ENCODE measurements around the gene PPP1R8.
A peak's percentile ranks its signal among the peaks of the same experiment; 100 is the strongest.
"Not testable (repeated sequence)": the region's sequence is repeated elsewhere in the genome, so short reads cannot be mapped to it uniquely, and the experiment has no call there.

Gene PPP1R8

DNA sequence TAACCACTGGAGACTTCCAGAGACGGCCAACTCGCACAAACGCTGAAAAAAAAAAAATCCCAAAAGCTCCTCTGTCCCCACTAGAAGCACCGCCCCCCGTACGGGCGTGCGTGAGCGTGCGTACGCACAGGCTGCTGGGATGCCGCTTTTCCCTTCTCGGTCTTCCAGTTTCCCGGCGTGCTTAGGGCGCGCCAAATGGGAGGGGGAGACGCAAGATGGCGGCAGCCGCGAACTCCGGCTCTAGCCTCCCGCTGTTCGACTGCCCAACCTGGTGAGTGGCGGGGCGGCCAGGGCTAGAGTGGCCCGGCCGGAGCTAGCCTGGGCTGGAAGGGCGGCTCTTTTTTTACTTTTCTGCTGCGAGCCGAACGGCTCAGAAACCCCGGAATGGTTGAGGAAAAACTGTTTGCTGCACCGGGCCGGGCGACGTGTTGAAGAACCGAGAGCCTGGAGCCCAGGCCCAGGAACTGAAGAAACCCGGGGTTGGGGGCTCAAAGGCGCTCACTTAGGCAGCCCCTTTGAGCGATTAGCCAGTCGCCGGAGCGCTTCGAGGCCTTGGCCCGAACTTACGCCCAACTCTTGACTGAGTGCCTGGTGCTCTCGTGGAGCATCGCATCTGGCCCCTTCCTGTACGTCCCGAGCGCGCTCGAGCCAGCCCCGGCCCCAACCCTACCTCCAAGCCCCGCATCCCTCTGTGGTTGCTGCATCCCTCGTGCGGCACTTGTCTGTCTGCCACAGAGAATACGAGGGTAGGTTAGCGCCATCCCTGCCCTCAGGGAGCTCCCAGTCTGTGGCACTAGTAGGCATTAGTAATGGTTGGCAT lies at the start of gene PPP1R8:
TSS of gene PPP1R8 (plus strand) at position 162 of the 820 bp plus-strand sequence. CDS start at position 216, 54 bp downstream.
- peak; percentile 43 for DNase-seq

DNA sequence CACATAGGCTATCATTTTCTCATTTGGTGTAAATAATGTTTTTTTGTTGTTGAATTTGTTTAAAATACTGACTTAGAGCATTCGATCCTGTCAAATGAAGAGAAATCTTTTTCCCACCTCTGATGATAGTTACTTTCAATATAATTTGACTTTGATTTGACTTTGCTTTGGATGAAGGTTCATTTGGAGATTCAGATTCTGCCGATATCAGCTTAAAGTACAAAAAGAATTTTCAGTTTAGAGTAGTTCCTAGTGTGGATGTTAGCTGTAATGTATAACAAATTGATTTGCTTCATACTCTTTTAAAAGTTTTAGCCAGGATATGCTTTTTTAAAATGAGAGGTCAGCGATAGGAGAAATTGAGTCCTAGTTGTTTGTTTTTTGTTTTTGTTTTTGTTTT lies 47.6 kb upstream of the PPP1R8 start:
- no peak for DNase-seq

DNA sequence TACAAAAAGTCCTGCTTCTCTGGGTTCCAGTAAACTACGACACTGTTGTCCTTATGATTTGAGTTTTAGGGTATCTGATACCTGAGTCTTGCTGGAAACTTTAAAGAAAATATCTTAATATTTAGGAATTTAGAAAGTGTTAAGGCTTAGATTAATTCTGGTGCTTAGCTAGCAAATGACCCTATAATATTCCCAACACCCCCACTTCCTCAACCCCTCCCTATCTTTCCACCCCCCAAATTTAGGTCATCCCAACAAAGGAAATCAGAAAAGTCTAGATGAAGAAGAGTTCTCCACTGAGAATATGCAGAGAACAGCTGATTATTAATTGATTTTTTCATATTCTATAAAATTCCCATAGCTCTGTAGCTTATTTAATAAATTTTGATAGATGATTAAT lies 45.9 kb upstream of the PPP1R8 start:
- DNase-seq, result no peak

DNA sequence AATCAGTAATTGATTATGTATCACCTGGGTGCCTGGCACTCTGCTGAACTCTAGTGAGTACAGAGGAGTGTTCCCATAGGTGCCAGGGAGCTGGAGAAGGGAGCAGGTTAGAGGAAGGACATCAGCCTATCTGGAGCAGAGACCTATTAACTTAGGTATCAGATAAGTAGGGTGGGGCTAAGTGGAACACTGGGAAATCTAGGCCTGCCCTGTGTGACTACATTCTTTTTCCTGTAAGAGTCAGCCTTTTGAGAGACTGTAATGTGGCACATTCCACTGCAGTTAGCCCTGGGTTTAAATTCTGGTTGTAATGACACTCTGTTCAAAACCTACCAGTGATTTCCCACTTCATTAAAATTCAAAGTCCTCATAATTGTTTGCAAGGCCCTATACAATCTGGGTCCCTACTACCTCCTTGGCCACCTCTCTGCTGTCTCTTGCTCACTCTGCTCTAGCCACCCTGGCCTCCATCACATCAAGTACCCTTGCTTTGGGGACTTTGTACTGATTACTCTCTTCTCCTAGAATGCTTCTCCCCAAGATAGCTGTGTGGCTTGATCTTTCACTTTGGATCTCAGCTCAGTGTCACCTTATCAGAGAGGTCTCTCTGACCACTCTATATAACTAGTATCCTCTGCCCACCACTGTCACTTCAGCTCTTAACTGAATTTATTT lies 44.7 kb upstream of the PPP1R8 start:
- DNase-seq, result no peak

DNA sequence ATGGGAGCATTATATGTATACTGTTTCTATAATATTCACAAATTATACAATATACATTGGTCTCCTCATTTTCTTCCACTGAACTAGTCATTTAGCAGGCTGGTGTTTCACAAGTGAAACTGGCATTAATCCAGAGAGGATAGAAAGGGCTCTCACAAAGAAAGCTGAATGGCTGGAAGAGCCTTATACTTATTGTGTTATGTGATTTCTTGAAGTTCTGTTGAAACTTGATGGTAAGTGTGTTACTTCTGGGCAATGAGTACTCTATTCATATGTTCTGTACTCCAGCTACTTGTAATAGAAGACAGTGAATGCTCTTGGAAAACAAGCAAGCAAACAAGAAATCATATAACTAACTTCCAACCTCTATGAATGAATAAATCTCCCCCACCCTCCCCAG lies 42.7 kb upstream of the PPP1R8 start:
- no peak for DNase-seq

DNA sequence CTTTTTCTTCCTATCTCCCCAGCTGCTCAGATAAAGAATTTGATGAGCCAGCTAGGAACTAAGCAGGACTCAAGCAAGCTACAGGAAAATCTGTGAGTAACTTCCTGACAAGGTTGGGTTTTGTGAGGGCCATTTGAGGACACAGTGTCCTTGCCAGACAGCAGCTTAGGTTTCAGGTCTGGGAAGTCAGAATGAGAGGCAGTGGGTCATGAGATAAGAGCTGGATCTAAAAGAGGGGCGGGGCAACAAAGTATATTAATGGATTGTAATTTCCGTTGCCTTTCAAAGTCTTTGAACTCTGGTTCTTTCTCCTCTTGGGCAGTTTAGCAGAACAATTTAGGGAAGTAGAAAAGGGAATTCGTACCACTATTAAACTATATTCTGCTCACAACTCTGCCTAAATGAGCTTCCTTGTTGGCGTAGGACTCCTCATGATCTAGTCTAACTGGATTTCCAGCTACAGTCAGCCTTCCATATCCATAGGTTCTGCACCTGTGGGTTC lies 41.0 kb upstream of the PPP1R8 start:
- no peak for DNase-seq

DNA sequence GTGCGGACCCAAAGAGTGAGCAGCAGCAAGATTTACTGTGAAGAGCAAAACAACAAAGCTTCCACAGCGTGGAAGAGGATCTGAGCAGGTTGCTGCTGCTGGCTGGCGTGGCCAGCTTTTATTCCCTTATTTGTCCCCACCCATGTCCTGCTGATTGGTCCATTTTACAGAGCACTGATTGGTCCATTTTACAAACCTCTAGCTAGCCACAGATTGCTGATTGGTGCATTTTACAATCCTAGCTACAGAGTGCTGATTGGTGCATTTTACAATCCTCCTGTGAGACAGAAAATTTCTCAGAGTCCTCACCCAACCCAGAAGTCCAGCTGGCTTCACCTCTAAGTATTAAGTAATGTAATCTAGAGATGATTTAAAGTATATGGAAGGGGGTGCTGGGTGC lies 40.3 kb upstream of the PPP1R8 start:
- not testable (repeated sequence) for DNase-seq

DNA sequence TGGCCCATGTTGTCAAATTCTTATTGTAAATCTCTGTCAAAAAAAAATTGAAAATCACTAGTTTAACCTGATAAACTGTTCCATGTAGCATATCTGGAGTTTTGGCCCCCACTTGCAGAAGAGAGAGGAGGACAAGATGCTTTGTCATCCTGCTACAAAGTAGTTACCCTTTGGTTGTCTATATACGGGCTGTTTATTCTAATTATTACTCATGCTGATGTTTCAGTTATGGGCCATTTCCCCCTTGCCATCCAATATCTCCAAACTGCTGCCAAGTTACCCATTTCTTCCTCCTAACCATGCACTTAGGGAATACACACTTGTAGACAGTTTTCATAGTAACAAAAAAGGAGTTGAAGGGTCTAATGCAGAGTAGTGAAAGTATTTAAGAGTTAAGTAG lies 35.0 kb upstream of the PPP1R8 start:
- DNase-seq, result no peak

DNA sequence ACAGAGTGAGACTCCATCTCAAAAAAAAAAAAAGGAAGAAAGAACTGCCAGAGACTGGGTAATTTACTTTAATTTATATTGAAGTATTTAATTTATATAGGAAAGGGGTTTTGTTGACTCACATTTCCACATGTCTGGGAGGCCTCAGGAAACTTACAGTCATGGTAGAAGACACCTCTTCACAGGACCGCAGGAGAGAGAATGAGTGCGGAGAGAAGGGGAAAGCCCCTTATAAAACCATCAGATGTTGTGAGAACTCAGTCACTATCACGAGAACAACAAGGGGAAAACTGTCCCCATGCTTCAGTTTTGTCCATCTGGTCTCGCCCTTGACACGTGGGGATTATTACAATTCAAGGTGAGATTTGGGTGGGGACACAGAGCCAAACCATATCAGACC lies 25.8 kb upstream of the PPP1R8 start:
- DNase-seq, result no peak

DNA sequence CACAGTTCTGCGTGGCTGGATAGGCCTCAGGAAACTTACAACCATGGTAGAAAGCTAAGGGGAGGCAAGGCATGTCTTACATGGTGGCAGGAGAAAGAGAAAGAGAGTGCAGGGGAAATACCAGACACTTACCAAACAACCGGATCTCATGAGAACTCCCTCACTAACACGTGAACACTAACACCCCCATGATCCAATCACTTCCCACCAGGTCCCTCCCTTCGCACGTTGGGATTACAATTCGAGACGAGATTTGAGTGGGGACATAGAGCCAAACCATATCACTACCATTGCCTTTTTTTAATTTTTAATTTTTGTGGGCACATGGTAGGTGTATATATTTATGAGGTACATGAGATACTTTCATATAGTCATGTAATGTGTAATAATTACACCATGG lies 23.8 kb upstream of the PPP1R8 start:
- no peak for DNase-seq

DNA sequence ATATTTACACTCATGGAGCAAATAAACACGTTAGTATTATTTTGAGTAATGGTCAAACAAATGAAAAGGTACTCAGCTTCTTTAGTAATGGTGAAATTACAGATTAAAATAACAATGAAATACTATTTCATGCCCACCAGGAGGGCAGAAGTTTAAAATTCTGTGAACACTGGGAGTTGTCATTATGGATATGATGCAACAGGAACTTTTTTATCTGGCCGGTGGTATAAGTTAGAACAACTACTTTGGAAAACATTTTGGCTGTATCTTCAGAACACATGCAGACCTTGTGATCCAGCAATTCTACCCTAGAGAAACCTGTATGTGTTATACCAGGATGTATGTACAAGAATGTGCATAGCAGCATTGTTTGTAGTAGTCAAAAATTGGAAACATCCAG lies 23.2 kb upstream of the PPP1R8 start:
- DNase-seq, result no peak

DNA sequence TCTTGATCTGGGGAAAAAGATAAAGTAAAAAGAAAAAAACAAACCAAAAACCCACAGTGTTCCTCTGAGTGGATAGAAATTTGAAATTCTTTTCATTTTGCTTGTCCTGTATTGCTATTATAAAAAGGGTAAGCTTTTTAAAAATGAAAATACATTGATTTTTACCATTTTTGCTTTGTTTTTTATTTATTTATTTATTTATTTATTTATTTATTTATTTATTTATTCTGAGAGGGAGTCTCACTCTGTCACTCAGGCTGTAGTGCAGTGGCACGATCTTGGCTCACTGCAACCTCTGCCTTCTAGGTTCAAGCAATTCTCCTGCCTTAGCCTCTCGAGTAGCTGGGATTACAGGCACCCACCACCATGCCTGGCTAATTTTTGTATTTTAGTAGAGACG lies 22.5 kb upstream of the PPP1R8 start:
- not testable (repeated sequence) for DNase-seq

DNA sequence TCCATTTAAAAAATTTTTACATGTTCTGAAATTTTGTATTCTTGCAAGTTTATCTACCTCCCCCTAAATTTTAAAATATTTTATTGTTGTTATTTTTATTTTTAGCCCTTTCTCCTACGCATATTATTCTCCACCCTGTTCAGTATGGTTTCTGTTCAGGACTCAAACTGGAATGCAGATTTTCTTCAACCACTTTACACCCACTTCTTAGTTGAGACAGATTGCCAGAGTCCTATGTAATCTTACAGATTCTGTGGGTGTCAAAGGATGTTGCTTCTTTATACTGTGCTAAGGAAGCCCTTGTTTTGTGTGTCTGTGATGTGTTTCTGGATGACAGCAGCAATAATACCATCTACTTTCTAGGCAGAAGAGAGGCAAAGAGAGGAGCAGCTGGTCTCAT lies 20.7 kb upstream of the PPP1R8 start:
- no peak for DNase-seq

DNA sequence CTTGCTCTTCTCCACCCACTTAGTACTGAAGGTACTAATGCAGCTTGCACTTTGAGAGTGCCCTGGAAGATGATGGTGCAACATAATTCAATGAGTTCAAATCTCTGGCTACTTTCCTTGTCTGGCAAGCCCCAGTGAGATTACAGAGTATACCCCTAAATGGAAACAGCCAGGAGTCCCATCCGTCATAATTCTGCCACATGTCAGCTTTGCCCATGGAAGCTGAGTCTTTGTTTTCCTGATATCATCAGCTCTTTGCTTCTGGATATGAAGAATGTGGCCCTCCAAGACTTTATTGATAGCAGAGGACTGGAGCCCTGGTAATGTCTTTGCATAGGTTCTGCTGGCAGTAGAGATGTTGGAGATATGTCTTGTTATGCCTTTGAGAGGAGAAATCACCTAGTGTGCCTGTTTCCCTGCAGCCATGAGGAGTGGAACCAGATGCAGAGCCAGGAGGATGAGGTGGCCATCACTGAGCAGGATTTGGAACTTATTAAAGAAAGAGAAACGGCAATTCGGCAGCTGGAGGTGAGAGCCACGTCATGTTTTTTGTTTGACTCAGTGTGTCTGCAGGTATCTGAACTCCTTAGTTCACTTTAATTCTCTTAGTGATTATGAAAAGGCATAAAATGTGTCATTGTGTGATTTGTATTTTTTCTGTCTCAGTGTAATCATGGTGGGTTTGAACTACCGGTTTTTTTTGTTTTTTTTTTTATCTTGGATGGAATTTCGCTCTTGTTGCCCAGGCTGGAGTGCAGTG lies 18.7 kb upstream of the PPP1R8 start:
- DNase-seq, result no peak

DNA sequence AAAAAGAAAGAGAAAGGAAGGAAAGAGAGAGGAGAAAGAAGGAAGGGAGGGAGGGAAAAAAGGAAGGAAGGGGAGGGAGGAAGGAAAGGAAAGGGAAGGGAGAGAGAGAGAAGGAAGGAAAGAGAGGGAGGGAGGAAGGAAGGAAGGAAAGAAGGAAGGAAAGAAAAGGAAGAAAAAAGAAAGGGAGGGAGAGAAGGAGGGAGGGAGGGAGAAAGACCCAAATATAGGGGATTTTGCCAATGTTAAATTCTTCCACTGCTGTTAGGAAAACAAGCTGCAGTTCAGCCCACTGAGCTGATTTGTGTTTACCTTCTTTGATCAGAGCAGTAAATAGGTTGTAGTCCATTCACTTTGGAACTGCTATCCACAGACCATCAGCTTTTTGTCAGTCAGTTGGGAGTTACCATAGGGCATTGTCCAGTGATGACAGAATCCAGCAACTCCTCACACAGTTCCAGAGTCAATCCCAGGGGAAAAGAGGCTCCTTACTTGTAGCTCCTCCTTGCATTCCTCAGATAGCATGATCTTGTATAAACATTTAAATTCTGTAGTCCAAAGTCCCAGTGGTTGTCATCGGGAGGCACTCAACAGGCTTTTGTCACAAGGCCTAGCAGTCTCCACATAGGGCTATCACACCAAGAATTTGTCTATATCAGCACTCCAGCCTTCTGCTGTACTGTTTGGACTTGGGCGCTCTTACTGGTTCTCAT lies 13.5 kb upstream of the PPP1R8 start:
- DNase-seq, result no peak

DNA sequence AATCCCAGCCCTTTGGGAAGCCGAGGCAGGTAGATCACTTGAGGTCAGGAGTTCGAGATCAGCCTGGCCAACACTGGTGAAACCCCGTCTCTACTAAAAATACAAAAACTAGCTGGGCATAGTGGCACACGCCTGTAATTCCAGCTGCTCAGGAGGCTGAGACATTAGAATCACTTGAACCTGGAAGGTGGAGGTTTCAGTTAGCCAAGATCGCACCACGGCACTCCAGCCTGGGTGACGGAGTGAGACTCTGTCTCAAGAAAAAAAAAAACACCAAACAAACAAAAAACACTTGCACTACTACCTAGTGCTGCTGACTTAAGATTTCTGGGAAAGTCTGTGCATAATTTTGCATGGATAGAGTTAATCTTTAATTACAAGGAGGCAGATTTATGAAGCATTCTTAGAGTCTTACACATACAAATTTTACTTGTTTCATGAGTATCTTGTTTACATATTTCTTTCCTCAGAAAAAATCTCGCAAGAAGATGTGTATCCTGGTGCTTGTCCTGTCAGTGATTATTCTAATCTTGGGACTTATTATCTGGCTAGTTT lies 8.7 kb upstream of the PPP1R8 start:
- DNase-seq, result no peak

DNA sequence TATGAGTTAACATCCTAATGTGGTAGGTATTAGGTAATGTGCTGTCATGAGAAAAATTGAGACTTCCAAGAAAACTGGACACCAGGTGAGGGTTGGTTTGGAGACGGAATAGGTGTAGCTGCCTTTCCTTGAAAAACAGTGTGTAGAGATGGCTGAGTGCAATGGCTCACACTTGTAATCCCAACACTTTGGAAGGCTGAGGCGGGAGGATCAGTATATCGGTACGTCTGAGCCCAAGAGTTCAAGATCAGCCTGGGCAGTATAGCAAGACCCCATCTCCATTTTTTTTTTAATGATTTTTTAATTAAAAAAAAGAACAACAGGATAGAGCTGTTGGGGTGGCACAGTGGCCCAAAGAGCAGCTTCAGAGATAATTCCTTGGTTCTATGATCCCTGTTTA lies 6.8 kb upstream of the PPP1R8 start:
- DNase-seq, result no peak

DNA sequence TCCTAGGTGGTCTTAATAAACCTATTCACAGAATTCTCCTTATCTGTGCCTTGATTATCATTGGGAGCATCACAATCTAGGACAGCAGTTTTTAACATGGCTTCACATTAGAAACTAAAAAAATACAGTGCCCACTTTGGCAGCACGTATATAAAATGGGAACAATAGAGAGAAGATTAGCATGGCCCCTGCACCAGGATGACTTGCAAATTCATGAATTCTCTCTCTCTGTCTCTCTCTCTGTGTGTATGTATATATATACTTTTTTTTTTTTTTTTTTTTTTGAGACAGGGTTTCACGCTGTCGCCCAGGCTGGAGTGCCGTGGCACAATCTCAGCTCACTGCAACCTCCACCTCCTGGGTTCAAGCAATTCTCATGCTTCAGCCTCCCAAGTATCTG lies 6.2 kb upstream of the PPP1R8 start:
- no peak for DNase-seq

DNA sequence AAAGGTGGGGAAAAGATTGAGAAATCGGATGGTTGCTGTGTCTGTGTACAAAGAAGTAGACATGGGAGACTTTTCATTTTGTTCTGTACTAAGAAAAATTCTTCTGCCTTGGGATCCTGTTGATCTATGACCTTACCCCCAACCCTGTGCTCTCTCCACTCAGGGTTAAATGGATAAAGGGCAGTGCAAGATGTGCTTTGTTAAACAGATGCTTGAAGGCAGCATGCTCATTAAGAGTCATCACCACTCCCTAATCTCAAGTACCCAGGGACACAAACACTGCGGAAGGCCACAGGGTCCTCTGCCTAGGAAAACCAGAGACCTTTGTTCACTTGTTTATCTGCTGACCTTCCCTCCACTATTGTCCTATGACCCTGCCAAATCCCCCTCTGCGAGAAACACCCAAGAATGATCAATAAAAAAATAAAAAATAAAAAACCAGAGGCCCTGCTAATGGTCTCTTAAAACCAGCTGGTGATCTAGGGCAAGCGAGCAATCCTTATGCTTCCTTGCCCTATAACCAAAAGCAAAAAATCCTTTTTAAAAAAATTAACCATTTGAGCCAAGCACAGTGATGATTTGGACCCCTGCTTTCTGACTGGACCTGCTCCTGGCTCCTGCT lies 1.1 kb upstream of the PPP1R8 start:
- not testable (repeated sequence) for DNase-seq

DNA sequence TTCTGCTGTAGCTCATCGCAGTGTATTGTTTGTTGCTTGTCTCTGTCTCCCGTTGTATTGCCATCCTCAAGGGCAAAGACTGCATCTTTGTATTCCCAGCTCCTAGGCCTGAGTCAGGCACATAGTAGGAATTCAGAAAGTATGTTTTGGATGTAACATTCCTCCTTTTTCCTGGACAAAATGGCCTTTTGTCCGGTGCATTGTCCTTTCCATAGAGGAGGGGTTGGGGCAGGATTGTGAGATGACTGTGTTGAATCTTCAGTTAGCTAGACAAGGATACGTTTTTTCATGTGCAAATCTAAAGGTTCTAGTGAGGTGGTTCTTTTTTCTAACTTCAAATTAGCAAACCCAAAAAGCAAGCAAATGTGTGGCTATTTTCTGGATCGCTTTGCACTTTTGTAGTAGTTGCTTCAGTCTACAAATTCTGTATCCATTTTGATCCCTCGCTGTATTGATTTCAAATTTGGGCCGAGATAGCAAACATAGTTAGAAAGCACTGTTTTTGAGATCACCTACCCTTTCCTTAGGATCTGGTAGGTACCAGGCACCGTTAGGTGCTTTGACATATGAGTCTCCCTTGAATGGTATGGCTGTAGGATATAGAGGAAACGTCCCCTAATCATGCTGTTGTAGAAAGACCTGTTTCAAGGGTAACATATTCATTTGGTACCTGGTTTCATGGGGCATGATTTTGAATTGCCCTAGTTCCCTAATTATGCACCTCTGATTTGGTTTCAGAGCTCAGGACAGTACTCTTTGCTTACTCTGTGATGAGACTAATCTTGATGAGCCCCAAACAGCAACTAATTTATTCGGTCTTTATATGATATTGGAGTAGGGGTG lies 1.2 kb downstream of the PPP1R8 start:
- no peak for DNase-seq

DNA sequence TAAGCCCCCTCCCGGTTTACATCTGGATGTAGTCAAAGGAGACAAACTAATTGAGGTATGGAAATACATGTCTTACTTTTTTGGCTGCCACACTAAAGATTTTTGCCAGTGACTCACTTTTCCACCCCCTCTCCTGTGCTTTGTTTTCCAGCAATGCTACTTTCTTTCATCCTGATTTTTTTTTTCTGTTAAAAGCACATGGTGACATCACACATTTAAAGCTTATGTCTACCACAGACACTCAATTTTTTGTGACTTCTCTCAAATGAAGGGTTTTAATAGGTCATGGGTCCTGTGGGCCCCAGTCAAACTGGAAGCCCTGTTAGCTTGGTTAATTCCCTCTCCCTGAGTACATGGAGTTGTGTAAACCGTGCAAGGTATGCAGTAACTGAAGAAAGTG lies 2.2 kb downstream of the PPP1R8 start:
- DNase-seq, result no peak

Measured in 8988T (cell line).